WTC11 (cell line): ENCODE measurements around the gene GJB2.

Experiments used
- CREB1 ChIP-seq: sonication (generic); formaldehyde crosslinking; IDR thresholded peaks from 2 replicates; pipeline ENCODE4 v1.8.0; 2023; ENCODE audit warnings: mild to moderate bottlenecking, missing genetic modification reagents
- ESRRA ChIP-seq: sonication (generic); formaldehyde crosslinking; IDR thresholded peaks from 2 replicates; pipeline ENCODE4 v1.8.1; 2022; ENCODE audit warnings: mild to moderate bottlenecking, missing genetic modification reagents, borderline replicate concordance
- ZBTB21 ChIP-seq: sonication (generic); formaldehyde crosslinking; IDR thresholded peaks from 2 replicates; pipeline ENCODE4 v1.8.1; 2023; ENCODE audit warnings: mild to moderate bottlenecking, missing genetic modification reagents, borderline replicate concordance
- ZNF138 ChIP-seq: sonication (generic); formaldehyde crosslinking; conservative IDR thresholded peaks from 2 replicates; pipeline ENCODE4 v1.8.1; 2022; ENCODE audit warnings: mild to moderate bottlenecking, moderate library complexity, missing genetic modification reagents
- TF ChIP-seq, protein P1 (sequence below): sonication (generic); formaldehyde crosslinking; IDR thresholded peaks from 2 replicates; pipeline ENCODE4 v1.8.0; 2023; ENCODE audit warnings: missing genetic modification reagents
- TF ChIP-seq, protein P2 (sequence below): sonication (generic); formaldehyde crosslinking; IDR thresholded peaks from 2 replicates; pipeline ENCODE4 v1.8.1; 2023; ENCODE audit warnings: mild to moderate bottlenecking, missing genetic modification reagents, moderate library complexity
- TF ChIP-seq, protein P3 (sequence below): fragments of 200-600 bp; IDR thresholded peaks from 2 replicates; pipeline ENCODE4 v1.8.0; 2022; ENCODE audit warnings: antibody characterized with exemption
- TF ChIP-seq, protein P4 (sequence below): sonication (generic); formaldehyde crosslinking; IDR thresholded peaks from 2 replicates; pipeline ENCODE4 v1.8.0; 2022; ENCODE audit warnings: mild to moderate bottlenecking, missing genetic modification reagents

DNA sequence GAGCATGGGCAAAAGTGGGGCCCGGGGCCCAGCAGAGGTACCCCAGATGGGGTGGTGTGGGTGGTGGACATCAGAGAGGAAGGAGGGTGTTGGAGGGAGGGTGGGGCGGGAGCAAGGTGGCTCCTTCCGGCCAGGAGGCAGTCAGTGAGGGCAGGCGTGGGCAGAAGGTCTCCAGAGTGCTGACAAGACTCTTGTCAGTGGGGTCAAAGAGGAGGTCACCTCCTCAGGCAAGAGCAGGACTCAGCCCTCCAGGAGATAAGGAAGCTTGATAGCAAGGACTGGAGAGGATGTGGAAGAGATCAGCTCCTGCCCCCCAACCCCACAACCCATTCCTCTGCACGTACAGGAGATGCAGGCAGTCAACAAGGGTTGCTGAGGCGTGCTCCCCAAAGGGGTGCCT is 41.7 kb downstream of the GJB2 start:
- TF ChIP-seq, protein P1, sequence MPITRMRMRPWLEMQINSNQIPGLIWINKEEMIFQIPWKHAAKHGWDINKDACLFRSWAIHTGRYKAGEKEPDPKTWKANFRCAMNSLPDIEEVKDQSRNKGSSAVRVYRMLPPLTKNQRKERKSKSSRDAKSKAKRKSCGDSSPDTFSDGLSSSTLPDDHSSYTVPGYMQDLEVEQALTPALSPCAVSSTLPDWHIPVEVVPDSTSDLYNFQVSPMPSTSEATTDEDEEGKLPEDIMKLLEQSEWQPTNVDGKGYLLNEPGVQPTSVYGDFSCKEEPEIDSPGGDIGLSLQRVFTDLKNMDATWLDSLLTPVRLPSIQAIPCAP (CRISPR knock-in tag) = no peak
- TF ChIP-seq CREB1 (no peak), ESRRA (CRISPR knock-in tag) (no peak), ZNF138 (no peak), ZBTB21 (CRISPR knock-in tag) (no peak)
- TF ChIP-seq, protein P2, sequence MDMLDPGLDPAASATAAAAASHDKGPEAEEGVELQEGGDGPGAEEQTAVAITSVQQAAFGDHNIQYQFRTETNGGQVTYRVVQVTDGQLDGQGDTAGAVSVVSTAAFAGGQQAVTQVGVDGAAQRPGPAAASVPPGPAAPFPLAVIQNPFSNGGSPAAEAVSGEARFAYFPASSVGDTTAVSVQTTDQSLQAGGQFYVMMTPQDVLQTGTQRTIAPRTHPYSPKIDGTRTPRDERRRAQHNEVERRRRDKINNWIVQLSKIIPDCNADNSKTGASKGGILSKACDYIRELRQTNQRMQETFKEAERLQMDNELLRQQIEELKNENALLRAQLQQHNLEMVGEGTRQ = no peak
- TF ChIP-seq, protein P3, sequence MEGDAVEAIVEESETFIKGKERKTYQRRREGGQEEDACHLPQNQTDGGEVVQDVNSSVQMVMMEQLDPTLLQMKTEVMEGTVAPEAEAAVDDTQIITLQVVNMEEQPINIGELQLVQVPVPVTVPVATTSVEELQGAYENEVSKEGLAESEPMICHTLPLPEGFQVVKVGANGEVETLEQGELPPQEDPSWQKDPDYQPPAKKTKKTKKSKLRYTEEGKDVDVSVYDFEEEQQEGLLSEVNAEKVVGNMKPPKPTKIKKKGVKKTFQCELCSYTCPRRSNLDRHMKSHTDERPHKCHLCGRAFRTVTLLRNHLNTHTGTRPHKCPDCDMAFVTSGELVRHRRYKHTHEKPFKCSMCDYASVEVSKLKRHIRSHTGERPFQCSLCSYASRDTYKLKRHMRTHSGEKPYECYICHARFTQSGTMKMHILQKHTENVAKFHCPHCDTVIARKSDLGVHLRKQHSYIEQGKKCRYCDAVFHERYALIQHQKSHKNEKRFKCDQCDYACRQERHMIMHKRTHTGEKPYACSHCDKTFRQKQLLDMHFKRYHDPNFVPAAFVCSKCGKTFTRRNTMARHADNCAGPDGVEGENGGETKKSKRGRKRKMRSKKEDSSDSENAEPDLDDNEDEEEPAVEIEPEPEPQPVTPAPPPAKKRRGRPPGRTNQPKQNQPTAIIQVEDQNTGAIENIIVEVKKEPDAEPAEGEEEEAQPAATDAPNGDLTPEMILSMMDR = no peak
- TF ChIP-seq, protein P4, sequence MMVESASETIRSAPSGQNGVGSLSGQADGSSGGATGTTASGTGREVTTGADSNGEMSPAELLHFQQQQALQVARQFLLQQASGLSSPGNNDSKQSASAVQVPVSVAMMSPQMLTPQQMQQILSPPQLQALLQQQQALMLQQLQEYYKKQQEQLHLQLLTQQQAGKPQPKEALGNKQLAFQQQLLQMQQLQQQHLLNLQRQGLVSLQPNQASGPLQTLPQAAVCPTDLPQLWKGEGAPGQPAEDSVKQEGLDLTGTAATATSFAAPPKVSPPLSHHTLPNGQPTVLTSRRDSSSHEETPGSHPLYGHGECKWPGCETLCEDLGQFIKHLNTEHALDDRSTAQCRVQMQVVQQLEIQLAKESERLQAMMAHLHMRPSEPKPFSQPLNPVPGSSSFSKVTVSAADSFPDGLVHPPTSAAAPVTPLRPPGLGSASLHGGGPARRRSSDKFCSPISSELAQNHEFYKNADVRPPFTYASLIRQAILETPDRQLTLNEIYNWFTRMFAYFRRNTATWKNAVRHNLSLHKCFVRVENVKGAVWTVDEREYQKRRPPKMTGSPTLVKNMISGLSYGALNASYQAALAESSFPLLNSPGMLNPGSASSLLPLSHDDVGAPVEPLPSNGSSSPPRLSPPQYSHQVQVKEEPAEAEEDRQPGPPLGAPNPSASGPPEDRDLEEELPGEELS (CRISPR knock-in tag) = no peak
